ENCODE data around the gene IFNL2.
"Not testable (repeated sequence)": the region's sequence is repeated elsewhere in the genome, so short reads cannot be mapped to it uniquely, and the experiment has no call there.

The IFNL2 gene

GRCh38 chr19:39240421-39240820 is 27.8 kb upstream of the IFNL2 start:
- H3K27ac ChIP-seq (ENCODE audit: insufficient read depth, low read depth, low read length, poor library complexity, severe bottlenecking) = no peak overlapping the region
- H3K9me3 ChIP-seq (ENCODE audit: control insufficient read depth, low read length) = no peaks in the 10 kb centered on the region
- 89 to 90% methylated on average over 7 of the region's 7 CpGs for WGBS, 2 experiments
- H3K27me3 ChIP-seq (ENCODE audit: control insufficient read depth, insufficient read depth, low read length, poor library complexity, severe bottlenecking) = peaks cover 19% of the 10 kb centered on the region
- no peaks in the 10 kb centered on the region for H3K36me3 ChIP-seq (ENCODE audit: control insufficient read depth, insufficient read depth, low read length)
- H3K4me1 ChIP-seq (ENCODE audit: control insufficient read depth, insufficient read depth, low read length) = no peaks in the 10 kb centered on the region
- H3K4me3 ChIP-seq (ENCODE audit: insufficient read depth, low read depth, low read length) = no peak overlapping the region

GRCh38 chr19:39243741-39244140 is 24.5 kb upstream of the IFNL2 start:
- WGBS, 2 experiments = 84 to 89% methylated on average over 12 of the region's 13 CpGs
- peaks cover 34% of the 10 kb centered on the region for H3K27me3 ChIP-seq (ENCODE audit: control insufficient read depth, insufficient read depth, low read length, poor library complexity, severe bottlenecking)
- not testable (repeated sequence) for H3K4me1 ChIP-seq (ENCODE audit: control insufficient read depth, insufficient read depth, low read length); H3K27ac ChIP-seq (ENCODE audit: insufficient read depth, low read depth, low read length, poor library complexity, severe bottlenecking); H3K4me3 ChIP-seq (ENCODE audit: insufficient read depth, low read depth, low read length); H3K36me3 ChIP-seq (ENCODE audit: control insufficient read depth, insufficient read depth, low read length); H3K9me3 ChIP-seq (ENCODE audit: control insufficient read depth, low read length)

- WGBS, 2 experiments = 79% methylated on average over 10 to 11 of the region's 12 CpGs
- not testable (repeated sequence) for H3K4me1 ChIP-seq (ENCODE audit: control insufficient read depth, insufficient read depth, low read length); H3K36me3 ChIP-seq (ENCODE audit: control insufficient read depth, insufficient read depth, low read length); H3K4me3 ChIP-seq (ENCODE audit: insufficient read depth, low read depth, low read length); H3K9me3 ChIP-seq (ENCODE audit: control insufficient read depth, low read length); H3K27ac ChIP-seq (ENCODE audit: insufficient read depth, low read depth, low read length, poor library complexity, severe bottlenecking)
- peaks cover 38% of the 10 kb centered on the region for H3K27me3 ChIP-seq (ENCODE audit: control insufficient read depth, insufficient read depth, low read length, poor library complexity, severe bottlenecking)
These were observed 23.6 kb upstream of the IFNL2 start, which contains the start of gene IFNL3 for GRCh38 chr19:39244410-39245100. Gene IFNL3, minus strand, starts transcription at chr19:39245006. Its CDS starts 39 bp downstream, at chr19:39244967.

DNA sequence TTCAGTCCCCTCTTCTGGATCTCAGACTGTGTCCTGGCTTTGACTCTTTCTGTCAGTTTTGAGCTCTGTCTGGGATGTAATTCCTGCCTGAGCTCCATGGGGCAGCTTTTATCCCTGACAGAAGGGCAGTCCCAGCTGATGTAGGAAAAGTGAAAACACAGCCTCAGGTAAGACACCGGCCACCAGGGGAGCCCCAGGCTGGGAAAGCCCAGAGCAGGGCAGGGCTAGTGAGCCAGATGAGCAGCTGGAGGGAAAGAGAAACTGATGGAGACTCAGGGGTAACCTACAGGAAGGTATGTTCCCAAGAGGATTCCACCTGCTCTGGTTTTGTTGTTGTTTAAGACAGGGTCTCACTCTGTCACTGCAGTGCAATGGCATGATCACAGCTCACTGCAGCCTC is 23.0 kb upstream of the IFNL2 start:
- no CpG with 5 or more reads among the region's 1 CpG for WGBS, 2 experiments
- H3K27ac ChIP-seq (ENCODE audit: insufficient read depth, low read depth, low read length, poor library complexity, severe bottlenecking); H3K4me3 ChIP-seq (ENCODE audit: insufficient read depth, low read depth, low read length); H3K9me3 ChIP-seq (ENCODE audit: control insufficient read depth, low read length); H3K4me1 ChIP-seq (ENCODE audit: control insufficient read depth, insufficient read depth, low read length); H3K36me3 ChIP-seq (ENCODE audit: control insufficient read depth, insufficient read depth, low read length): not testable (repeated sequence)
- peaks cover 44% of the 10 kb centered on the region for H3K27me3 ChIP-seq (ENCODE audit: control insufficient read depth, insufficient read depth, low read length, poor library complexity, severe bottlenecking)

DNA sequence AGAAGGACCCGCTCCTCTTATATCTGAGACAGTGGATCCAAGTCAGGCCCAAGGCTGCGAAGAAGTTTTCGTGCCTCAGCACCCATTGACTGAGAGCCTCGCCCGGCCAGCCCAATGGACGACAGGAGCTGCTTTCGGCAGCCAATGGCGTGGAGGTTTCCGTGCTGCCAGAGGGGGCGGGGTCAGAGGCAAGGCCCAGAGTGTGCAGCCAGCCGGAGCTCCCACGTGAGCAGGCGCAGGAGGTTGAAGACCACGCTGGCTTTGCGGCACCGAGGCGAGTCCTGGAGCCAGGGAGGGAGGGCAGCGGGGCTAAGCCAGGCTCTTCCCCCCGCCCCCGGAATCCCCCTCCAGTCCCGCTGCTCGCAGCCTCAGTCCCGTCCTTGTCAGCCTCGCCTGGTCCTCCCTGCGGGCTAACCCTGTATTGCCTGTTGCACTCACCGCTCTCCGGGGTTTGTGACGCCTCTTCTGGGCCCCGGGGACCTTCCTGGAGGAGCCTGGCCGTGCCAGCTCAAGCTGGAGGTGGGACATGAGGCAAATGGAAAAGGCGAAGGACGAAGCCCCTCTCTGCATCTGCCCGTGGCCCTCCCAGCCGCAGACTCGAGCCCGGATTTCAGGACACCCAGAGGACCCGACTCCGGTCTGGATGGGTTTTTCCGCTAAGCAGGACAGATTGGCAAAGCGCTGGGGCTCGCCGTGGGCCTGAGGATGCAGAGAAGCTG is 21.1 kb upstream of the IFNL2 start:
- Histone ChIP-seq H3K4me3 (ENCODE audit: insufficient read depth, low read depth, low read length) (peak overlapping the region; percentile 13), H3K4me1 (ENCODE audit: control insufficient read depth, insufficient read depth, low read length) (no peaks in the 10 kb centered on the region), H3K27me3 (ENCODE audit: control insufficient read depth, insufficient read depth, low read length, poor library complexity, severe bottlenecking) (peaks cover 61% of the 10 kb centered on the region), H3K27ac (ENCODE audit: insufficient read depth, low read depth, low read length, poor library complexity, severe bottlenecking) (no peak overlapping the region), H3K36me3 (ENCODE audit: control insufficient read depth, insufficient read depth, low read length) (no peaks in the 10 kb centered on the region), H3K9me3 (ENCODE audit: control insufficient read depth, low read length) (no peaks in the 10 kb centered on the region)
- 19% methylated on average over 42 of the region's 42 CpGs for WGBS, 2 experiments

- Histone ChIP-seq H3K4me1 (ENCODE audit: control insufficient read depth, insufficient read depth, low read length) (no peaks in the 10 kb centered on the region), H3K27me3 (ENCODE audit: control insufficient read depth, insufficient read depth, low read length, poor library complexity, severe bottlenecking) (peaks cover 69% of the 10 kb centered on the region), H3K9me3 (ENCODE audit: control insufficient read depth, low read length) (no peaks in the 10 kb centered on the region), H3K4me3 (ENCODE audit: insufficient read depth, low read depth, low read length) (peak overlapping the region; percentile 13), H3K36me3 (ENCODE audit: control insufficient read depth, insufficient read depth, low read length) (no peaks in the 10 kb centered on the region), H3K27ac (ENCODE audit: insufficient read depth, low read depth, low read length, poor library complexity, severe bottlenecking) (no peak overlapping the region)
- WGBS, 2 experiments = 17% methylated on average over 92 of the region's 92 CpGs
These were observed 20.2 kb upstream of the IFNL2 start for GRCh38 chr19:39247701-39248664.

DNA sequence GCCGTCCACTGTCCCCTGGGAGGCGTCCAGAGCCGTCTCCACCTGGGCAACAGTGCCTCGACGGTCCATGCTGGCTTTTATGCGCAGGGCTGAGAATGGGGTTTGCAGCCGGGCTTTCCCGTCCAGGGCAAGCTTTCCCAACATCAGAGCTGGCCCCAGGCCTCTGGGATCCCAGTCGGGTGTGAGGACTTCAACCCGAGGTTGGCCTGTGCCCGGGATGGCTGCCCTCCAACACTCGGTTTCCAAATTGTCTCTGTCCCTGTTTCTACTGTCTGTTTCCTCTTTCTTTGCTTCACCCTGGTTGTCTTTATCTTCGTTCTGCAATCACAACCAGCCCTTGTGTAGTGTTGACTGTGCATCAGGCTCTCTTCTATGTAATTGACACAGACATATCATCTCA is 19.4 kb upstream of the IFNL2 start, which contains the start of gene IFNL4:
Gene IFNL4, minus strand, starts transcription at position 51 of the 400 bp plus-strand sequence.
- 70 to 73% methylated on average over 13 of the region's 13 CpGs for WGBS, 2 experiments
- H3K27ac ChIP-seq (ENCODE audit: insufficient read depth, low read depth, low read length, poor library complexity, severe bottlenecking) = no peak within 1 kb of the TSS
- H3K36me3 ChIP-seq (ENCODE audit: control insufficient read depth, insufficient read depth, low read length) = no peaks in the 10 kb centered on the region
- H3K4me1 ChIP-seq (ENCODE audit: control insufficient read depth, insufficient read depth, low read length) = no peaks in the 10 kb centered on the region
- H3K9me3 ChIP-seq (ENCODE audit: control insufficient read depth, low read length) = no peaks in the 10 kb centered on the region
- peak within 1 kb of the TSS; percentile 13 for H3K4me3 ChIP-seq (ENCODE audit: insufficient read depth, low read depth, low read length)
- peaks cover 76% of the 10 kb centered on the region for H3K27me3 ChIP-seq (ENCODE audit: control insufficient read depth, insufficient read depth, low read length, poor library complexity, severe bottlenecking)

DNA sequence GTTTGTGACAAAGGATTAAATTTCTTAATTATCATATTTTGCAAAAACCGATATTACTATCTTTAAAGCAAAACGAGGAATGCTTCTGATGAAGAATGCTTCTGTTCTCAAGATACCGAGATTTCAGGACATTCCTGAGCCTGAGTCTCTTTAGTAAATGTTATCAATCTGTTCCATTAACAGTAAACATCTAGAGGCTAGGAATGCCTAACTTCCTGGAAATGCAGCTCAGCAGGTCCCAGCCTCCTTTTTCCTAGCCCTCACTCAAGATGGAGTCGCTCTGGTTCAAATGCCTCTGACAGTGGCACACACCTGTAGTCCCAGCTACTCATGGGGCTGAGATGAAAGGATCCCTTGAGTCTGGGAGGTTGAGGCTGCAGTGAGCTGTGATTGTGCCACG is 17.1 kb upstream of the IFNL2 start:
- H3K4me1 ChIP-seq (ENCODE audit: control insufficient read depth, insufficient read depth, low read length) = no peaks in the 10 kb centered on the region
- H3K9me3 ChIP-seq (ENCODE audit: control insufficient read depth, low read length) = no peaks in the 10 kb centered on the region
- H3K4me3 ChIP-seq (ENCODE audit: insufficient read depth, low read depth, low read length) = no peak overlapping the region
- WGBS, 2 experiments = 87% methylated on average over 5 of the region's 5 CpGs
- H3K27me3 ChIP-seq (ENCODE audit: control insufficient read depth, insufficient read depth, low read length, poor library complexity, severe bottlenecking) = peaks cover 69% of the 10 kb centered on the region
- H3K27ac ChIP-seq (ENCODE audit: insufficient read depth, low read depth, low read length, poor library complexity, severe bottlenecking) = no peak overlapping the region
- no peaks in the 10 kb centered on the region for H3K36me3 ChIP-seq (ENCODE audit: control insufficient read depth, insufficient read depth, low read length)

- Histone ChIP-seq H3K27me3 (ENCODE audit: control insufficient read depth, insufficient read depth, low read length, poor library complexity, severe bottlenecking) (peaks cover 65% of the 10 kb centered on the region), H3K4me3 (ENCODE audit: insufficient read depth, low read depth, low read length) (no peak overlapping the region), H3K36me3 (ENCODE audit: control insufficient read depth, insufficient read depth, low read length) (no peaks in the 10 kb centered on the region), H3K9me3 (ENCODE audit: control insufficient read depth, low read length) (no peaks in the 10 kb centered on the region), H3K4me1 (ENCODE audit: control insufficient read depth, insufficient read depth, low read length) (no peaks in the 10 kb centered on the region), H3K27ac (ENCODE audit: insufficient read depth, low read depth, low read length, poor library complexity, severe bottlenecking) (no peak overlapping the region)
- 85 to 89% methylated on average over 3 of the region's 3 CpGs for WGBS, 2 experiments
These were observed 16.4 kb upstream of the IFNL2 start for GRCh38 chr19:39251846-39252245.

- Histone ChIP-seq H3K4me1 (ENCODE audit: control insufficient read depth, insufficient read depth, low read length) (no peaks in the 10 kb centered on the region), H3K9me3 (ENCODE audit: control insufficient read depth, low read length) (no peaks in the 10 kb centered on the region), H3K27me3 (ENCODE audit: control insufficient read depth, insufficient read depth, low read length, poor library complexity, severe bottlenecking) (peaks cover 59% of the 10 kb centered on the region), H3K27ac (ENCODE audit: insufficient read depth, low read depth, low read length, poor library complexity, severe bottlenecking) (no peak overlapping the region), H3K4me3 (ENCODE audit: insufficient read depth, low read depth, low read length) (no peak overlapping the region), H3K36me3 (ENCODE audit: control insufficient read depth, insufficient read depth, low read length) (no peaks in the 10 kb centered on the region)
- WGBS, 2 experiments = 66 to 85% methylated on average over 3 of the region's 3 CpGs
These were observed 15.7 kb upstream of the IFNL2 start for GRCh38 chr19:39252458-39252857.
